Activated CD8-positive, alpha-beta memory T cell treated with anti-CD3 and anti-CD28 coated beads for 24 hours (primary cell): ENCODE results near the gene ZNRF4.
"Not testable (repeated sequence)": the region's sequence is repeated elsewhere in the genome, so short reads cannot be mapped to it uniquely, and the experiment has no call there.

ENCODE experiments used
- DNase-seq: peaks from one replicate; pipeline ENCODE4 v3.0.0-alpha.2; 2020

ZNRF4 gene

GRCh38 chr19:5455367-5456129, at the start of gene ZNRF4:
Gene ZNRF4, plus strand, starts transcription at chr19:5455417. Its CDS starts 75 bp downstream, at chr19:5455492.
- DNase-seq = no peak

DNA sequence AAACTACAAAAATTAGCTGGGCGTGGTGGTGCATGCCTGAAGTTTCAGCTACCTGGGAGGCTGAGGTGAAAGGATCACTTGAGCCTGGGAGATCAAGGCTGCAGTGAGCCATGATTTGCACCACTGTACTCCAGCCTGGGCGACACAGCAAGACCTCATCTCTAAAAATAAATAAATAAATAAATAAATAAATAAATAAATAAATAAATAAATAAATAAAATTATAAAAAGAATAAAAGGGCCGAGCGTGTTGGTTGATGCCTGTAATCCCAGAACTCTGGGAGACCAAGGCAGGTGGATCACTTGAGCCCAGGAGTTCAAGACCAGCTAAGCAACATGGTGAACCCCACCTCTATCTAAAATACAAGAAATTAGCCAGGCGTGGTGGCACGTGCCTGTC, 49.0 kb upstream of the ZNRF4 start:
- not testable (repeated sequence) for DNase-seq

GRCh38 chr19:5406816-5407215, 48.4 kb upstream of the ZNRF4 start:
- DNase-seq = no peak

DNA sequence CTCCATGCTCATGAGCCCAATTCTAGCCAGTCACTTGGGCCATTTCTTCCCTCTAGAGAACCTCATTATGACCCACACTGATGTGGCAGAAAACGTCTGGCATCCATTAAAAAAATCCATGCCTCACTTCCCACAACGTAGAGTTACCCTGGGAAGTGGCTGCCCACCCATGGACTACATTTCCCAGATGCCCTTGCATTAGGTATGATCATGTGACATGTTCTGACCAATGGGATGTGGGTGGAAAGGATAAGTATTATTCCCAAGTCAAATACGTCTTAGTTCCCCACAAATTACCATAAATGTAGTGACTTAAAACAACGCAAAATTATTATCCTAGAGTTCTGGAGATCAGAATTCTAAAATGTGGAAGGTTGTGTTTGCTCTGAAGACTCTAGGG, 47.9 kb upstream of the ZNRF4 start:
- DNase-seq = no peak

DNA sequence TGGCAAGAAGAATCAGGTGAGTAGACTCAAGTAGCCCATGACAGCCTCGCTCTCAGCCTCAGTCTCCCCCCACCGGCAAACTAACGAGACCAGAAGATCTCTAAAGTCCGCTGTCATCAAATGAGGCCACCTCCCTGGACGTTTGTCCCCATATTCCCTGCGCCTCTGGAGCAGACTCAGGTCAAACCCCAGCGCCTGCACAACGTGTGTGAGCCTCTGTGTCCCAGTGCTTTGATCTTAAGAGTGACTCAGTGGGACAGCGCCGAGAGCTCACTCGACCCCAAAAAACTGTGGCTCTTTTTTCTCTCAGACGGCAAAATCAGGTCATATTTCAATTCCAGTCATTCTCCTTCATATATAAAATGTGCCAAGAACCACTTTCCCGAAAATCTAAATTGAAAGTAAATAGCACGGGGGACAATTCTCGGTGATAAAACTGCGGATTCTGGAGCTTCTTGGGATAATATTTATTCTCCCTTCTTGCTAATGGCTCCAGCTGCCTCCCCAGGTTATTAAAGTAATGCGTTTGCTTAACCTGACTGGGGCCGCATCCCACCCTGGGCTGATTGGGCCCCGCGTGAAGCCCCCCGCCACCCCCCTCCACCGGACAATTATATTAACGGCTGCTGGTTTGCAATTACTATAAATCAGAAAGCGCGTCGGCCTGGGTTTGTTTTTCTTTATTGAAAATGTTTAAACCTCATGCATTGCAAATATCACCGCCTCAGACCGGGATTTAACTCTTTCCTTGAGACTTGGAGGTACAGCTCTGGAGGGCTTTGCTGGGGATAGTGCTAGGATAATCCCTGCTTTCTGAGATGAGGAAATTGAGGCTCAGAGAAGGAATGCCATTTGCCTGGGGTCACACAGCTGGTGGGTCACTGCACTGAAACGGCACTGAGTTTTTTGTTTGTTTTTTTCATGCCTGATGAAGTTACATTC, 37.5 kb upstream of the ZNRF4 start:
- DNase-seq = no peak

DNA sequence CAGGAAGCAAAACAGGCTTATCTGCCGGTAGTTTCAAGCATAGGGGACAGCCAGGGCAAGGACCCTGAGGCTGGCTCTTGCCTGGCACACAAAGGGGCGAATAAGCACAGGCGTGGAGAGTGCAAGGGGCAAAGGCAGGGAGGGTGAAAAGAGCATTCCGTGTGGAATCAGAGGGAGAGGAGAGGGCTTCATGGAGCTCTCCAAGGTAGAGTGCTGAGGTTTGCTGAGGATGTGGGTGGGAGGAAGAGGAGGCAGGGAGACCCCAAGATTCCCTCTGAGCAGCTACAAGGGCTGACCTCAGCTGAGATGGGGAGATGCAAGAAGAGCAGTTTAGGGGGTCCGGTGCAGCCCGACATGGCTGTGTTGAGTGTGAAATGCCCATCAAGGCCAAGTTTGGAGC, 36.5 kb upstream of the ZNRF4 start:
- no peak for DNase-seq

DNA sequence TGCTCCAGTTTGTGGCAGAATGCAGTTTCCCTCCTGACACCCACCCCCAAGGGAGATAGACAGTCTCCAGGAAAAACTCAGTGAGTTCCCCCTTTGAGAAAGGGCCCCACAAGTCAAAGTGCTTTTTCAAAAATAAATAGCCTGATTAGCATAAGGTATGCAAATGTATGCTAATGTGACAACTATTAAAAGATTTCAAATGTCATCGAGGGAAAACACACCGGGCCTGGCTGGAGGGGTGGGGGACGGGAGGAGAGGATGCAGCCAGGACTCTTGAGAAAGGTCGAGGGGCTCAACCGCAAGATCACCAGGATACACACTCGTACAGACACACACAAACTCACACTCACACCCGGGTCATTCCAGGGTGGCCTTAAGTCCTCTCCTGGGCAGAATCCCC, 34.3 kb upstream of the ZNRF4 start:
- DNase-seq = no peak

DNA sequence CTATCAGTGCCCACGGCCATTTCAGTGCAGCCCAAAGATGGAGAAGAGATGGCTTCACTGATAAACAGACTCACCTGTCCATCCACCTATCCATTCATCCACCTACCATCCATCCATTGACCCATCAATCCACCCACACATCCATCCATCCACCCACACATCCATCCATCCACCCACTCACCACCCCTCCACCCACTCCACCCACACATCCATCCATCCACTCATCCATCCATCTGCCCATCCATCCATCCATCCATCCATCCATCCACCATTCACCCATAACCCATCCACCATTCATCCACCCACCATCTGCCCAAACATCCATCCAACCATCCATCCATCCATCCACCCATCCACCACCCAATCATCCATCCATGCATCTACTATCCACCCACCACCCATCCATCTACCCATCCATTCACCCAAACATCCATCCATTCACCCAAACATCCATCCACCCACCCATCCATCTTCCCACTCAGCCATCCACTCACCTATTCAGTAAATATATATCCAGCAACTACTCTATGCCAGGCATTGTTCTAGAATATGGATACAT, 31.6 kb upstream of the ZNRF4 start:
- DNase-seq = no peak

DNA sequence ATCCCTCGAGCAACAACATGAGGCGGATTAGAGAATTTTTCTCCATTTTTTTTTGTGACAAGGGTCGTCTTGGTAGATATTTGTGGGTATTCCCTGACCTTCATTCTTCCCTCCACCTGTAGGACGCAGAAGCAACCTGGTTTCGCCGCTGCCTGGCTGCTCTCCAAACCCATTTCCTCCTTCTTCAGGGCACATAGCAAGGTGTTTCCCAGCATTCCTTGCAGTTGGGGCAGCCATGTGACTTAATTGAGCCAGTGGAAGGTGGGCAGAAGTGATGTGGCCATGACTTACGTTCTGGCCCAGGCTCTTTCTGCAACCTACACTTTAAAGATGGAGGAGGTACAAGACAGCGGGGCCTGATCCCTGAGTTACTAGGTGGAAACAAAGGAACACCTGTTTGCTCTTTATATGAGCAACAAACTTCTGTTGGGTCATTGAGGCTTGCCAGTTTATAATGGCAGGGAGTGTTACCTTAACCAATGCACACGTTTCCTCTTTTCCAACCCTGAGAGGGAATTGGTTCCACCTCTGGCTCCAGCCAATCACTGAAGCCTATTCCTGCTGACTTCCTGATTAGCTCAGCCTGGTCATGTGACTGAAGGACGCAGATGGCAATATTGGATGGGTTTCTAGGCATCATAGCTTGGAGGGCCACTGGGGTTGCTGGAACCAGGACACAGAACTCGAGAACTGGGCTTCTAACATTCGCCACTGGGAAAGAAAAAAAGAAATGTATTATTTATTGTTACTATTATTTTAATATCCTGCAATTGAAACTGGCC, 30.8 kb upstream of the ZNRF4 start:
- DNase-seq = no peak

- no peak for DNase-seq
Observed at GRCh38 chr19:5425260-5425659, 30.0 kb upstream of the ZNRF4 start.

DNA sequence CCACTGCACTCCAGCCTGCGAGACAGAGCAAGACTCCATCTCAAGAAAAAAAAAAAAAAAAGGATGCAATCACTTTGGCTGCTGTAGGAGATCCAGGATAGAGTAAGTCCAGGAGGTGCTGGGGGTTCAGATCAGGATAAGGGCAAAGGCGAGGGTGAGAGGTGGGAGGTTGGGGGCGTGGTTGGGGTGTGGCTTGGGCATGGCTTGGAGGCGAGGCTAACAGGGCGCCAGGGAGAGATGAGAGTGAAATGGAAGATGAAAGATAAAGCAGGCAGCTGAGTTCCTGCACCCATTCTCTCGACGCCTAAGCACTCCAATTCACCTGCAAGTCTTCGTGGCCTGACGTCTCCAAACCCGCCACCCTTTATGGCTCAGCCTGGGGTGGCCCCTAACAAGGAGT, 25.0 kb upstream of the ZNRF4 start:
- DNase-seq = no peak

DNA sequence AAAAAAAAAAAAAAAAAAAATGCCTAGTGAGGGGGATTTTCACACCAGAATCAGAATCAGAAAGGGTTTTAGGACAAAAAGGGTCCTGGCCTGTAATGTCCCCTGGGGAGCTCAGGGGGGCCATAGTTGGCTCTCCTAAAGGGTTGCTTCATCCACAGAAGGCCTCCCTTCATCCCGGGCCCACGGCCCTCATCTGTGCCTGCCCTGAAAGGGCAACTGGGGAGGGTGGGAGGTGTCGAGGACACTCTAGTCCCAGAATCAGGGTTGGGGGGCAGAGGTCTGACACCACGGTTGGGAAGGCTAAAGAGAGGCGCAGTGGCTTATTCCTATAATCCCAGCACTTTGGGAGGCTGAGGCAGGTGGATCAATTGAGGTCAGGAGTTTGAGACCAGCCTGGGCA, 22.5 kb upstream of the ZNRF4 start:
- DNase-seq = no peak

- DNase-seq = no peak
Observed at GRCh38 chr19:5434351-5434917, 20.8 kb upstream of the ZNRF4 start.

DNA sequence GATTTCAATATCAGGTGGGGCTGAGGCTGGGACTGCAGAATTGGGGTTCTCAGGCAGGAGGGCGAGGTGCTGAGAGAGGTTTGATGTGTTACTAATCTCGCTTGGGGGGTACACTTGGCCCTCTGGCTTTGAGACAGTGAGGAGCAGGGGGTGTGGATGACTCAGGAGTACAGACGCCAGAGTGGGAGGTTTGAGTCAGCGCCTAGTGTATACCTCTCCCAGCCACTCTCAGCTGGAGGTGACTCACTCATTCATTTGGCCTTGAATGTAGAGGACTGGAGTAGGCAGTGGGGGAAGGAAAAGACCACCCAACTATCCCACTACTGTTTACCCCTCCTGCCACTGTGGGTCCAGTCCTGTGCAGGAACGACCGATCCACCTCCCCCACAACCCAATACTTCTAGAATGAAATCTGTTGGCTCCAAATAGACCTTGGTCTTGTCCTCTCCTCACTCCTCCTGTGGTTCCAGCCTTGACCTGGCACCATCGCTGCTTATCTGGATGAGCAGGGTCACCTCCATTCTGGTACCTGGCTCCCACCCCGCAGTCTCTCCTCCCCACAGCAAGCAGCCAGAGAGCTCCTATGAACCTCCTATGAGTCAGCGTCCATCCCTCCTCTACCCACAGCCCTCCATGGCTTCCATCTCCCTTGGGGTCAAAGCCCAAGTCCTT, 20.1 kb upstream of the ZNRF4 start:
- DNase-seq = peak; percentile 69

GRCh38 chr19:5435642-5436017, 19.6 kb upstream of the ZNRF4 start:
- DNase-seq = no peak

- DNase-seq = no peak
Observed at GRCh38 chr19:5436106-5436947, 18.9 kb upstream of the ZNRF4 start.

- DNase-seq = no peak
Observed at GRCh38 chr19:5436948-5437306, 18.3 kb upstream of the ZNRF4 start.

DNA sequence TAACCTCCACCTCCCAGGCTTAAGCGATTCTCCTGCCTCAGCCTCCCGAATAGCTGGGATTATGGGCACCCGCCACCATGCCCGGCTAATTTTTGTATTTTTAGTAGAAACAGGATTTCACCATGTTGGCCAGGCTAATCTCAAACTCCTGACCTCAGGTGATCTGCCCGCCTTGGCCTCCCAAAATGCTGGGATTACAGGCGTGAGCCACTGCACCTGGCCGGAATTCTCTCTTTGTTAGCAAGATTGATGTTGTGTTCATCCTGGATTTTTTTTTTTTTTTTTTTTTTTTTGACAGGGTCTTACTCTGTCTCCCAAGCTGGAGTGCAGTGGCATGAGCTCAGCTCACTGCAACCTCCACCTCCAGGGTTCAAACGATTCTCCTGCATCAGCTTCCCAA, 16.5 kb upstream of the ZNRF4 start:
- not testable (repeated sequence) for DNase-seq

DNA sequence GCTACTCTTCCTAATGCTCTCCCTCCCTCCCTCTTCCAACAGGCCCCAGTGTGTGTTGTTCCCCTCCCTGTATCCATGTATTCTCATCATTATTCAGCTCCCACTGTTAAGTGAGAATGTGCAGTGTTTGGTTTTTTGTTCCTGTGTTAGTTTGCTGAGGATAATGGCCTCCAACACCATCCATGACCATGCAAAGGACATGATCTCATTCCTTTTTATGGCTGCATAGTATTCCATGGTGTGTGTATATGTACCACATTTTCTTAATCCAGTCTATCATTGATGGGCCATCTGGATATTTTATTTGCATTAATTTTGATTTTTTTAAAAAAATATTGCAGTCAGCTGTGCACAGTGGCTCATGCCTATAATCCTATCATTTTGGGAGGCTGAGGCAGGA, 15.8 kb upstream of the ZNRF4 start:
- DNase-seq = no peak

DNA sequence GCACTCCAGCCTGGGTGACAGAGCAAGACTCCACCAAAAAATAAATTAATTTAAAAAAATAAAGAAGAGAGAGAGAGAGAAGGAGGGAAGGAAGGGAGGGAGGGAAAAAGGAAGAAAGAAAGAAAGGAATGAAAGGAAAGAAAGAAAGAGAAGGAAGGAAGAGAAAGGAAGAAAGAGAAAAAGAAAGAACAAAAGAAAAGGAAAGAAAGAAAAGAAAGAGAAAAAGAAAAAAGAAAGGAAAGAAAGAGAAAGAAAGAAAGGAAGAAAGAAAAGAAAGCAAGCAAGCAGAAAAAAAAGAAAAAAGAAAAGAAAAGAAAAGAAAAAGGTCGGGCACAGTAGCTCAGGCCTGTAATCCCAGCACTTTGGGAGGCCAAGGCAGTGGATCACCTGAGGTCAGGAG, 14.9 kb upstream of the ZNRF4 start:
- DNase-seq = no peak

- DNase-seq = no peak
Observed at GRCh38 chr19:5443723-5444122, 11.5 kb upstream of the ZNRF4 start.
